ENCODE data around the gene SRL.

Gene SRL

GRCh38 chr16:4277987-4278513 is 36.2 kb upstream of the SRL start:
- no peaks in the 10 kb centered on the region for H4K20me1 ChIP-seq (ENCODE audit: control insufficient read depth, insufficient read depth, low read depth, low read length)
- H3K9me3 ChIP-seq (ENCODE audit: control insufficient read depth, insufficient read depth, low read length) = no peaks in the 10 kb centered on the region
- H3K4me1 ChIP-seq (ENCODE audit: control insufficient read depth, low read length) = peaks cover 8% of the 10 kb centered on the region
- no peak overlapping the region for H3K4me3 ChIP-seq (ENCODE audit: low read length)
- H3K36me3 ChIP-seq (ENCODE audit: control insufficient read depth, low read length) = no peaks in the 10 kb centered on the region
- no peak overlapping the region for H3K4me2 ChIP-seq (ENCODE audit: low read length)
- no peaks in the 10 kb centered on the region; the same call in 1 of the 2 replicates for H3K27me3 ChIP-seq (ENCODE audit: control insufficient read depth, low read length)
- no peaks in the 10 kb centered on the region for H3K9me2 ChIP-seq (replicated peaks; ENCODE audit: control insufficient read depth, low read length)
- peaks cover 10% of the 10 kb centered on the region for H3F3A ChIP-seq (ENCODE audit: control insufficient read depth, insufficient read depth)
- H3K79me2 ChIP-seq (ENCODE audit: control insufficient read depth, low read length) = peaks cover 5% of the 10 kb centered on the region; the same call in 1 of the 2 replicates
- TF ChIP-seq, protein P1, sequence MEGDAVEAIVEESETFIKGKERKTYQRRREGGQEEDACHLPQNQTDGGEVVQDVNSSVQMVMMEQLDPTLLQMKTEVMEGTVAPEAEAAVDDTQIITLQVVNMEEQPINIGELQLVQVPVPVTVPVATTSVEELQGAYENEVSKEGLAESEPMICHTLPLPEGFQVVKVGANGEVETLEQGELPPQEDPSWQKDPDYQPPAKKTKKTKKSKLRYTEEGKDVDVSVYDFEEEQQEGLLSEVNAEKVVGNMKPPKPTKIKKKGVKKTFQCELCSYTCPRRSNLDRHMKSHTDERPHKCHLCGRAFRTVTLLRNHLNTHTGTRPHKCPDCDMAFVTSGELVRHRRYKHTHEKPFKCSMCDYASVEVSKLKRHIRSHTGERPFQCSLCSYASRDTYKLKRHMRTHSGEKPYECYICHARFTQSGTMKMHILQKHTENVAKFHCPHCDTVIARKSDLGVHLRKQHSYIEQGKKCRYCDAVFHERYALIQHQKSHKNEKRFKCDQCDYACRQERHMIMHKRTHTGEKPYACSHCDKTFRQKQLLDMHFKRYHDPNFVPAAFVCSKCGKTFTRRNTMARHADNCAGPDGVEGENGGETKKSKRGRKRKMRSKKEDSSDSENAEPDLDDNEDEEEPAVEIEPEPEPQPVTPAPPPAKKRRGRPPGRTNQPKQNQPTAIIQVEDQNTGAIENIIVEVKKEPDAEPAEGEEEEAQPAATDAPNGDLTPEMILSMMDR (IDR thresholded peaks at IDR 0.05; ENCODE audit: low read depth, low read length, poor library complexity, severe bottlenecking) = no peak
- no peak for TF ChIP-seq EZH2phosphoT487 (IDR thresholded peaks at IDR 0.05; ENCODE audit: borderline replicate concordance, low read length)
- no peak overlapping the region for H3K27ac ChIP-seq (ENCODE audit: low read depth, low read length)

- no peak for TF ChIP-seq EZH2phosphoT487 (IDR thresholded peaks at IDR 0.05; ENCODE audit: borderline replicate concordance, low read length)
- Histone ChIP-seq H3K9me2 (replicated peaks; ENCODE audit: control insufficient read depth, low read length) (no peaks in the 10 kb centered on the region), H3K4me3 (ENCODE audit: low read length) (no peak overlapping the region), H3K4me1 (ENCODE audit: control insufficient read depth, low read length) (peaks cover 15% of the 10 kb centered on the region), H4K20me1 (ENCODE audit: control insufficient read depth, insufficient read depth, low read depth, low read length) (no peaks in the 10 kb centered on the region), H3K27me3 (ENCODE audit: control insufficient read depth, low read length) (no peaks in the 10 kb centered on the region), H3K36me3 (ENCODE audit: control insufficient read depth, low read length) (peaks cover 12% of the 10 kb centered on the region), H3K9me3 (ENCODE audit: control insufficient read depth, insufficient read depth, low read length) (no peaks in the 10 kb centered on the region), H3K4me2 (ENCODE audit: low read length) (no peak overlapping the region), H3K27ac (ENCODE audit: low read depth, low read length) (no peak overlapping the region), H3K79me2 (ENCODE audit: control insufficient read depth, low read length) (peaks cover 22% of the 10 kb centered on the region), H3F3A (ENCODE audit: control insufficient read depth, insufficient read depth) (peaks cover 10% of the 10 kb centered on the region)
Measured at GRCh38 chr16:4275861-4276260, 34.0 kb upstream of the SRL start.

DNA sequence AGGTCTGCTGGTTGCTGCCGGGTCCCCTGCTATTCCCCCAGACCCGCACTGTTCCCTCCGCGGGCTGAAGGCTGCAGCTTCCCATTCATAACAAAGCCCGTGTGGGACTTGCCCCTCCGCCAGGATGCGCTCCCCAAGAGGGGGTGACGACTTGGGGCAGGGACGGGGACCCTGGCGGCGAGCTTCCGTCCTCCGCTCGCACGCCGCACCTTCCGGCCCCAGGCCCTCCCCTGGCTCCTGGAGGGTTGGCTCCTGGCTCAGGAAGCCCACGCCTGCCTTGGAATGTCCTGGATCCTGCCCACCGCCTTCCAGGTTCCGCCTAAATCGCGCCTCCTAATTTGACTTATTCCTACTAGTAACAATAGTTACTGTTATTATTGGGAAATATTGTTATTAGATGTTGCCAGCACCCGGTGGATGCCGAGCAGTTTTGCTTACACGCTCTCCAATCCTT is 32.0 kb upstream of the SRL start:
- H3K4me1 ChIP-seq (ENCODE audit: control insufficient read depth, low read length) = peaks cover 24% of the 10 kb centered on the region
- peak overlapping the region; percentile 91 for H3K27ac ChIP-seq (ENCODE audit: low read depth, low read length)
- peak overlapping the region; percentile 100 for H3K4me2 ChIP-seq (ENCODE audit: low read length)
- TF ChIP-seq EZH2phosphoT487 (IDR thresholded peaks at IDR 0.05; ENCODE audit: borderline replicate concordance, low read length) = no peak
- TF ChIP-seq, protein P1 (IDR thresholded peaks at IDR 0.05; ENCODE audit: low read depth, low read length, poor library complexity, severe bottlenecking) = peak; percentile 31
- peak overlapping the region; percentile 99 for H3K4me3 ChIP-seq (ENCODE audit: low read length)
- no peaks in the 10 kb centered on the region for H3K9me2 ChIP-seq (replicated peaks; ENCODE audit: control insufficient read depth, low read length)
- no peaks in the 10 kb centered on the region for H3K9me3 ChIP-seq (ENCODE audit: control insufficient read depth, insufficient read depth, low read length)
- no peaks in the 10 kb centered on the region for H4K20me1 ChIP-seq (ENCODE audit: control insufficient read depth, insufficient read depth, low read depth, low read length)
- peaks cover 10% of the 10 kb centered on the region for H3F3A ChIP-seq (ENCODE audit: control insufficient read depth, insufficient read depth)
- no peaks in the 10 kb centered on the region for H3K27me3 ChIP-seq (ENCODE audit: control insufficient read depth, low read length)
- H3K36me3 ChIP-seq (ENCODE audit: control insufficient read depth, low read length) = peaks cover 27% of the 10 kb centered on the region
- peaks cover 42% of the 10 kb centered on the region for H3K79me2 ChIP-seq (ENCODE audit: control insufficient read depth, low read length)

DNA sequence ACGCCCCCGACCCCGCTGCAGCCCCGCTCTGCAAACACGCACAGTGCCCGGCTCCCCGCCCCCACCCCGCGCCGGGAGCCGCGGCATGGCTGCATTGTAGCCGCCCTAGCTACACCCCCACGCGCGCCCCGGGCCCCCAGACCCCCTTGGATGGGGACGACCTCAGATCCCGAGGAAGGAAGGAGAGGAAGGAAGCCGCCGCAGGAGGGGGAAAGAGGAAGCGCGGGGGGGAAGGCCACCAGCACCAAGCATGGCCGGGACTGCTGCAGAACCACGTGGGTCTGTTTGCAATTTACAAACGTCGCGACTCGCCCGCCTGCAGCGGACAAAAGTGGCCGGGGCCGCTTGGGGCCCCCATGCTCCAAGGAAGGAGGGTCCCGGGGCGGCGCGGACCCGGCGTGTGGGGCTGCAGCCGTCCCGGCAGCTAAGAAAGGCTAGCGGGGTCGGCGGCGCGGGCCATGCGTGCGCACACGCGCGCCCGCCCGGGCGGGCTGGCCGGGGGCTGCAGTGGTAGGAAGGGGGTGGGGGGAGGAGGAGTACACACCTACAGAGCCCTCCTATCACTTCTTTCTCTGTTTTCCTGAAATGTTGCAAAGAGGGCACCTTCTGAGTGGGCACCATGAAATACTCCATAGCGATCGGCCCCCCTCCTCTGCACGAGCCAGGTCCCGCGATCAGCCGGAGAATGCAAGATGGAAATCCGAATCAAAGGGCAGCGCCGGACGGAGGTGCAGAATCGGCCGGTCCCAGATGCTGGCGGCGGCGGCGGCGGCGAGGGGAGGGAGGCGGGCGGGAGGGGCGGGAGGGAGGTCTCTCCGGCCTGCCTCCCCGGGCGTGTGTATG is 30.5 kb upstream of the SRL start:
- Histone ChIP-seq H3K4me1 (ENCODE audit: control insufficient read depth, low read length) (peaks cover 24% of the 10 kb centered on the region), H3F3A (ENCODE audit: control insufficient read depth, insufficient read depth) (peaks cover 10% of the 10 kb centered on the region), H3K27ac (ENCODE audit: low read depth, low read length) (peak overlapping the region; percentile 91), H4K20me1 (ENCODE audit: control insufficient read depth, insufficient read depth, low read depth, low read length) (peaks cover 5% of the 10 kb centered on the region; the same call in 1 of the 2 replicates), H3K4me3 (ENCODE audit: low read length) (peak overlapping the region; percentile 99), H3K9me3 (ENCODE audit: control insufficient read depth, insufficient read depth, low read length) (no peaks in the 10 kb centered on the region), H3K27me3 (ENCODE audit: control insufficient read depth, low read length) (no peaks in the 10 kb centered on the region), H3K4me2 (ENCODE audit: low read length) (peak overlapping the region; percentile 100), H3K9me2 (replicated peaks; ENCODE audit: control insufficient read depth, low read length) (no peaks in the 10 kb centered on the region), H3K79me2 (ENCODE audit: control insufficient read depth, low read length) (peaks cover 58% of the 10 kb centered on the region), H3K36me3 (ENCODE audit: control insufficient read depth, low read length) (peaks cover 40% of the 10 kb centered on the region)
- TF ChIP-seq, protein P1 (IDR thresholded peaks at IDR 0.05; ENCODE audit: low read depth, low read length, poor library complexity, severe bottlenecking) = peak; percentile 5
- TF ChIP-seq EZH2phosphoT487 (IDR thresholded peaks at IDR 0.05; ENCODE audit: borderline replicate concordance, low read length) = no peak

Measured in DOHH2 (cell line).